ENCODE data around the gene ZNF639. TPM values are rescaled to one million over a fixed set of nuclear protein-coding genes. Genes with fewer than 3 reads are reported as not detected.

Gene ZNF639
- total RNA-seq, 2 experiments from 2014 or later, result 88.1 to 90.8 TPM

- Mint-ChIP-seq H3K27ac (no peak overlapping the region), H3K27me3 (peaks cover 45% of the 10 kb centered on the region), H3K9me3 (no peaks in the 10 kb centered on the region), H3K4me3 (no peak overlapping the region), H3K36me3 (ENCODE audit: low read depth) (no peaks in the 10 kb centered on the region), H3K4me1 (ENCODE audit: low read depth) (no peaks in the 10 kb centered on the region)
- DNase-seq (no peak), ATAC-seq (ENCODE audit: poor library complexity) (no peak)
- Histone ChIP-seq H3K9me3 (ENCODE audit: control insufficient read depth in 1 of 2, insufficient read depth in 1 of 2, low read length in 2 of 2) (no peaks in the 10 kb centered on the region), H3K4me1 (ENCODE audit: insufficient read depth, low read length) (no peaks in the 10 kb centered on the region), H3K27me3 (ENCODE audit: control insufficient read depth in 1 of 2, insufficient read depth in 2 of 2, low read length in 2 of 2) (peaks cover 8% of the 10 kb centered on the region in 2 experiments), H3K36me3 (ENCODE audit: insufficient read depth, low read length) (no peaks in the 10 kb centered on the region), H3K27ac (ENCODE audit: low read depth in 1 of 2, low read length in 2 of 2) (no peak overlapping the region), H3K4me3 (ENCODE audit: low read length) (no peak overlapping the region)
- ChIA-PET POLR2A (no interaction called here), CTCF (interaction anchor here (1.5 kb wide), 1 partner anchor 36 kb away, joined by 3 read pairs; no protein-coding TSS in a partner anchor)
- TF ChIP-seq CTCF (IDR thresholded peaks at IDR 0.05), result no peak
- intact Hi-C loops (cut with DNase I, micrococcal nuclease), result loop anchor here in 1 of 2 experiments (5.0 kb wide), 1 partner anchor 138 kb away; no protein-coding TSS in a partner anchor
These were observed 43.0 kb upstream of the ZNF639 start for GRCh38 chr3:179279837-179280236.

GRCh38 chr3:179281825-179282224 lies 41.0 kb upstream of the ZNF639 start:
- POLR2A ChIA-PET, result no interaction called here

GRCh38 chr3:179286331-179286730 lies 36.5 kb upstream of the ZNF639 start:
- no peak for ATAC-seq (ENCODE audit: poor library complexity)
- H3K27me3 ChIP-seq (ENCODE audit: control insufficient read depth in 1 of 2, insufficient read depth in 2 of 2, low read length in 2 of 2), result peaks cover 0 to 3% of the 10 kb centered on the region in 2 experiments
- H3K36me3 ChIP-seq (ENCODE audit: insufficient read depth, low read length), result no peaks in the 10 kb centered on the region
- Mint-ChIP-seq H3K4me1 (ENCODE audit: low read depth) (no peaks in the 10 kb centered on the region), H3K9me3 (no peaks in the 10 kb centered on the region), H3K36me3 (ENCODE audit: low read depth) (no peaks in the 10 kb centered on the region), H3K4me3 (no peak overlapping the region), H3K27ac (no peak overlapping the region), H3K27me3 (peaks cover 15% of the 10 kb centered on the region)
- no peak overlapping the region for H3K4me3 ChIP-seq (ENCODE audit: low read length)
- H3K27ac ChIP-seq (ENCODE audit: low read depth in 1 of 2, low read length in 2 of 2), result no peak overlapping the region
- intact Hi-C loops (cut with DNase I, micrococcal nuclease), result no loop called here
- CTCF ChIA-PET, result no interaction called here
- H3K9me3 ChIP-seq (ENCODE audit: control insufficient read depth in 1 of 2, insufficient read depth in 1 of 2, low read length in 2 of 2), result no peaks in the 10 kb centered on the region
- H3K4me1 ChIP-seq (ENCODE audit: insufficient read depth, low read length), result no peaks in the 10 kb centered on the region
- POLR2A ChIA-PET, result no interaction called here
- no peak for DNase-seq
- no peak for TF ChIP-seq CTCF (IDR thresholded peaks at IDR 0.05)

More at GRCh38 chr3:179281825-179282224, 41.0 kb upstream of the ZNF639 start:
- Histone ChIP-seq H3K4me3 (ENCODE audit: low read length) (no peak overlapping the region), H3K27me3 (ENCODE audit: control insufficient read depth in 1 of 2, insufficient read depth in 2 of 2, low read length in 2 of 2) (peaks cover 3 to 8% of the 10 kb centered on the region in 2 experiments), H3K27ac (ENCODE audit: low read depth in 1 of 2, low read length in 2 of 2) (no peak overlapping the region), H3K36me3 (ENCODE audit: insufficient read depth, low read length) (no peaks in the 10 kb centered on the region), H3K9me3 (ENCODE audit: control insufficient read depth in 1 of 2, insufficient read depth in 1 of 2, low read length in 2 of 2) (no peaks in the 10 kb centered on the region), H3K4me1 (ENCODE audit: insufficient read depth, low read length) (no peaks in the 10 kb centered on the region)
- H3K27ac Mint-ChIP-seq, result no peak overlapping the region
- H3K4me1 Mint-ChIP-seq (ENCODE audit: low read depth), result no peaks in the 10 kb centered on the region
- peaks cover 38% of the 10 kb centered on the region for H3K27me3 Mint-ChIP-seq
- TF ChIP-seq CTCF (IDR thresholded peaks at IDR 0.05), result no peak
- CTCF ChIA-PET, result no interaction called here
- no peaks in the 10 kb centered on the region for H3K9me3 Mint-ChIP-seq
- no peak for DNase-seq
- intact Hi-C loops (cut with DNase I, micrococcal nuclease), result no loop called here
- no peak for ATAC-seq (ENCODE audit: poor library complexity)
- no peak overlapping the region for H3K4me3 Mint-ChIP-seq
- H3K36me3 Mint-ChIP-seq (ENCODE audit: low read depth), result no peaks in the 10 kb centered on the region
